Measurements from ENCODE around the gene NRL. TPM values are rescaled to one million over a fixed set of nuclear protein-coding genes. Genes with fewer than 3 reads are reported as not detected.

The NRL gene
- total and polyA plus RNA-seq, 12 donors: 2.2 to 20.2 (median 4.5) TPM

DNA sequence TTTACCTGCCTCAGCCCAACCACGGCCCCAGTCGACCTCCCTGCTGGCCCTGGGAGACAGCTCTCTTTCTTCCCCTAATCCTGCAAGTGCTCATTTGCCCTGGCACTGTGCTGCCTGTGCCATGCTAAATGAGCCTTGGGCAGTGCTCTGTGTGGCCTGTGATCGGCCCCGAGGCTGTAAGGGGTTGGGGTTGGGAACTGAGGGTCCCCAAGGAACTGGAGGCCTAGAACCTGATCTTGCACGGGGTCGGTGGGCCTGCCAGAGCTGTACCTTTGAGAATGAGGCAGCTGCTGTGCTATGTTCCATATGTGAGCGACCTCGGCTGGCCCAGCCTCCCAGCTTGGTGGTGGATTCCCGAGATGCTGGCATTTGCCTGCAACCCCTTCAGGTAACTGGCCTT, 35.3 kb upstream of the NRL start:
- Histone ChIP-seq H3K9me3 (replicated peaks in 1 of 3) (no peaks in the 10 kb centered on the region), H3K4me3 (no peak overlapping the region), H3K36me3 (replicated peaks in 1 of 2) (peaks cover 0 to 56% of the 10 kb centered on the region in 2 donors), H3K27me3 (no peaks in the 10 kb centered on the region), H3K27ac (no peak overlapping the region), H3K4me1 (replicated peaks in 1 of 2) (peaks cover 16 to 26% of the 10 kb centered on the region in 2 donors)
- intact Hi-C loops (cut with DNase I): loop anchor here in 1 of 2 donors (10.0 kb wide), 1 partner anchor 85 kb away; no protein-coding TSS in a partner anchor
- 88 to 95% (median 89%) methylated on average over 5 to 9 of the region's 9 CpGs for WGBS, 4 donors
- DNase-seq: no peak
- no peak for TF ChIP-seq POLR2A (IDR thresholded peaks at IDR 0.05)
- TF ChIP-seq, protein P1, sequence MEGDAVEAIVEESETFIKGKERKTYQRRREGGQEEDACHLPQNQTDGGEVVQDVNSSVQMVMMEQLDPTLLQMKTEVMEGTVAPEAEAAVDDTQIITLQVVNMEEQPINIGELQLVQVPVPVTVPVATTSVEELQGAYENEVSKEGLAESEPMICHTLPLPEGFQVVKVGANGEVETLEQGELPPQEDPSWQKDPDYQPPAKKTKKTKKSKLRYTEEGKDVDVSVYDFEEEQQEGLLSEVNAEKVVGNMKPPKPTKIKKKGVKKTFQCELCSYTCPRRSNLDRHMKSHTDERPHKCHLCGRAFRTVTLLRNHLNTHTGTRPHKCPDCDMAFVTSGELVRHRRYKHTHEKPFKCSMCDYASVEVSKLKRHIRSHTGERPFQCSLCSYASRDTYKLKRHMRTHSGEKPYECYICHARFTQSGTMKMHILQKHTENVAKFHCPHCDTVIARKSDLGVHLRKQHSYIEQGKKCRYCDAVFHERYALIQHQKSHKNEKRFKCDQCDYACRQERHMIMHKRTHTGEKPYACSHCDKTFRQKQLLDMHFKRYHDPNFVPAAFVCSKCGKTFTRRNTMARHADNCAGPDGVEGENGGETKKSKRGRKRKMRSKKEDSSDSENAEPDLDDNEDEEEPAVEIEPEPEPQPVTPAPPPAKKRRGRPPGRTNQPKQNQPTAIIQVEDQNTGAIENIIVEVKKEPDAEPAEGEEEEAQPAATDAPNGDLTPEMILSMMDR (IDR thresholded peaks at IDR 0.05): no peak

DNA sequence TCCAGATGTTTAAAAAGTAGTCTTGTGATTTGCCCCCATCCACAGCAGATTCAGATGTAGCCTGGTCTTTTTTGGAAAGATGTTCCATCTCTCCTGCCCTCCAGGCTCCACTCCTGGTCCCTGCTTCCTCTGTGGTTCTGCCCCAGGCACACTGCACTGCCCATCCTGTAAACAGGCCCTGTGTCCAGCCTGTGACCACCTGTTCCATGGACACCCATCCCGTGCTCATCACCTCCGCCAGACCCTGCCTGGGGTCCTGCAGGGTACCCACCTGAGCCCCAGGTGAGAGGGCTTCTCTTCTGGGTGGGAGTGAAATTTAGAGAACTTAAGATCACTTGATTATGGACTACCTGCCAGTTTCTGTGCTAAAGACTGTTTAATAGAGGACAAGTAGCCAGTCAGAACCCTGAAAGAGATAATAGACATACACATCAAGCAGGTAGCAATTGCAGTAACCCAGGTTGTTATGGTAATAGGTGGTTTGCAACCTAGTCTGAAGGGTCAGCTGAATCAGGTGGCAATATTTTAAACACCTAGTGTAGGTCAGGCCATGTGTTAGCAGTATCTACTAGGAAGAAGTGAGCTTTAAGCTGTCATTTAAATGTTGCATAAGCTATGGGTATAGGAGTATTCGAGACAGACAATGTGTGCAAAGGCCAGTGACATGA, 34.7 kb upstream of the NRL start:
- H3K36me3 ChIP-seq (replicated peaks in 1 of 2): peaks cover 0 to 55% of the 10 kb centered on the region in 2 donors
- H3K27ac ChIP-seq: no peak overlapping the region
- TF ChIP-seq, protein P1 (IDR thresholded peaks at IDR 0.05): no peak
- TF ChIP-seq POLR2A (IDR thresholded peaks at IDR 0.05): no peak
- peaks cover 16 to 33% of the 10 kb centered on the region in 2 donors for H3K4me1 ChIP-seq (replicated peaks in 1 of 2)
- H3K4me3 ChIP-seq: no peak overlapping the region
- 84 to 91% (median 89%) methylated on average over 3 of the region's 3 CpGs for WGBS, 4 donors
- no peaks in the 10 kb centered on the region for H3K9me3 ChIP-seq (replicated peaks in 1 of 3)
- intact Hi-C loops (cut with DNase I): no loop called here
- H3K27me3 ChIP-seq: no peaks in the 10 kb centered on the region
- DNase-seq: no peak

DNA sequence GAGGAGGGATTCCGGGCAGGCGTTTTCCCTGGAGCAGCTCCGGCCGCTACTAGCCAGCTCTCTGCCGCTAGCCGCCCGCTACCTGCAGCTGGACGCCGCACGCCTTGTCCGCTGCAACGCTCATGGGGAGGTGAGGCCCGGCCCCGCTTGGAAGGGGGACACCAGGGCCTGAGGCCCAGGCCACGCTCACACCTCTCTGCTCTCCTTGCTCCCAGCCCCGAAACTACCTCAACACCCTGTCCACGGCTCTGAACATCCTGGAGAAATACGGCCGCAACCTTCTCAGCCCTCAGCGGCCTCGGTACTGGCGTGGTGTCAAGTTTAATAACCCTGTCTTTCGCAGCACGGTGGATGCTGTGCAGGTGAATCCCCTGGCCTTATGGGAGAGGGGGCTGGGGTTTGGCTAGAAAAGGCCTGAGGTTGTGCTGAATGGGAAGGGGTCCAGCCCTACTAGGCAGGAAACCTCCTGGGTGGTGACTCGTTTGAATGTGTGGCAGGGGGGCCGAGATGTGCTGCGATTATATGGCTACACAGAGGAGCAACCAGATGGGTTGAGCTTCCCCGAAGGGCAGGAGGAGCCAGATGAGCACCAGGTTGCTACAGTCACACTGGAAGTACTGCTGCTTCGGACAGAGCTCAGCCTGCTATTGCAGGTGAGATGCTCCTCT, 33.1 kb upstream of the NRL start:
- H3K36me3 ChIP-seq (replicated peaks in 1 of 2): peaks cover 0 to 66% of the 10 kb centered on the region in 2 donors
- intact Hi-C loops (cut with DNase I): no loop called here
- no peaks in the 10 kb centered on the region for H3K9me3 ChIP-seq (replicated peaks in 1 of 3)
- peaks cover 16 to 34% of the 10 kb centered on the region in 2 donors for H3K4me1 ChIP-seq (replicated peaks in 1 of 2)
- TF ChIP-seq, protein P1 (IDR thresholded peaks at IDR 0.05): no peak
- TF ChIP-seq POLR2A (IDR thresholded peaks at IDR 0.05): no peak
- 3 to 5% (median 5%) methylated on average over 13 to 29 of the region's 29 CpGs for WGBS, 4 donors
- H3K27ac ChIP-seq: peak overlapping the region; percentile 64 to 92 (median 84)
- peak overlapping the region; percentile 29 to 99 (median 70) for H3K4me3 ChIP-seq
- no peak for DNase-seq
- no peaks in the 10 kb centered on the region for H3K27me3 ChIP-seq

DNA sequence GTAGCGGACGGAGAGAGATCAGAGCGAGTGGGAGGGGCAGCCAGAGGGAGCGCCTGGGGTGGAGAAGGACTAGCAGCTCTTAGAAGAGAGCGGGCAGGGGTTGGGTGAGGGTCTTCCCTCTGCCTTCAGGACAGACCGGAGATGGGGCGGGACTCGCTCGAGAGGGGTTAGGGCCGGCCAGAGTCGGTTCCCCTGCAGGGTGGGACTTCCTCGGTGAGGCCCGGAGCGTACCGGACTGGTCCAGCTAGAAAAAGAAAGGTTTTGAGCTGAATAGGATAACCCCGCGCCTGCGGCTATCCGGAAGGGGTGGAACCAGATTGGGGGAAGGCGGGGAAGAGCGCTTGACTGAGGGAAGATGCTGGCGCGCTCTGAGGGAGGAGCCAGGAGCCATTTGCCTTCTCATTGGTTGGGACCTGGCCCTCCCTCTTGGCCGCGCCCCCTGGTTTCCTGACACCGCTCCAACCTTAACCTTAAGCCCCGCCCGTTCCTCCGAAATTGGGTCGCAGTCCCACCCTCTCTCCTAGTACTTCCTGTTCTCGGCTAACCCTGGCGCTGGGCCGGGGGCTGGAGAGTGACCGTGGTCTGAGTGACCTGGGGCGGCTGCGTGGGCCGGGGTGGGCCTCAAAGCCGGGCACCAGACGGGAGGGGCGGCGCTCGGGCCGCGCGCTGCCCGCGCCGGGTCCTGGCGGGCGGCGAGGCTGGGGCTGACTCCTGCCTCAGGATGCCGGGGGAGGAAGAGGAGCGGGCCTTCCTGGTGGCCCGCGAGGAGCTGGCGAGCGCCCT, 32.4 kb upstream of the NRL start, which contains the start of gene RNF31:
TSS of gene RNF31 (plus strand) at position 521 of the 783 bp plus-strand sequence. CDS start at position 722, 201 bp downstream.
- whole genome bisulfite sequencing, 4 donors: 0 to 3% (median 1%) methylated on average over 11 to 57 of the region's 57 CpGs
- Histone ChIP-seq H3K4me1 (replicated peaks in 1 of 2) (peaks cover 18 to 38% of the 10 kb centered on the region in 2 donors), H3K4me3 (peak within 1 kb of the TSS; percentile 74 to 99 (median 78)), H3K36me3 (replicated peaks in 1 of 2) (peaks cover 0 to 61% of the 10 kb centered on the region in 2 donors), H3K9me3 (replicated peaks in 1 of 3) (no peaks in the 10 kb centered on the region), H3K27me3 (no peaks in the 10 kb centered on the region), H3K27ac (peak within 1 kb of the TSS; percentile 72 to 92 (median 84))
- intact Hi-C loops (cut with DNase I): no loop called here
- DNase-seq: peak; percentile 97 to 99 (median 99)
- TF ChIP-seq POLR2A (IDR thresholded peaks at IDR 0.05): peak; percentile 42 to 64
- TF ChIP-seq, protein P1 (IDR thresholded peaks at IDR 0.05): no peak
